Omental fat pad (tissue), 4 donors: ENCODE results near the gene CHCHD6. TPM values are rescaled to one million over a fixed set of nuclear protein-coding genes. Genes with fewer than 3 reads are reported as not detected.

ENCODE experiments used
- ATAC-seq: fragments of 150-250 bp; one replicate; pipeline ENCODE4 v1.9.1; 2016; ENCODE audit warnings: mild to moderate bottlenecking, moderate library complexity; ENCODE audit not compliant: low FRiP score
- DNase-seq: peaks from one replicate; pipeline ENCODE4 v3.0.0-alpha.2; 2019; ENCODE audit warnings: low spot score
- total RNA-seq, 4 donors: library from RNA; depleted of rRNA; stranded (reverse); fragments of >200 nt; gene quantifications; one replicate each; pipeline ENCODE4 v1.1.0, GENCODE V29; 2016
- TF ChIP-seq, protein P1 (sequence below), 3 donors: fragments of 450-650 bp; IDR thresholded peaks; one replicate each; pipeline ENCODE4 v1.5.1; 2016 to 2017; ENCODE audit warnings: antibody characterized with exemption in 3 of 3, mild to moderate bottlenecking in 3 of 3, moderate library complexity in 2 of 3

Gene CHCHD6
- total RNA-seq, 4 donors from 2014 or later, result 7.5 to 19.7 (median 11.5) TPM

- ATAC-seq (no peak), DNase-seq (no peak)
- TF ChIP-seq, protein P1, sequence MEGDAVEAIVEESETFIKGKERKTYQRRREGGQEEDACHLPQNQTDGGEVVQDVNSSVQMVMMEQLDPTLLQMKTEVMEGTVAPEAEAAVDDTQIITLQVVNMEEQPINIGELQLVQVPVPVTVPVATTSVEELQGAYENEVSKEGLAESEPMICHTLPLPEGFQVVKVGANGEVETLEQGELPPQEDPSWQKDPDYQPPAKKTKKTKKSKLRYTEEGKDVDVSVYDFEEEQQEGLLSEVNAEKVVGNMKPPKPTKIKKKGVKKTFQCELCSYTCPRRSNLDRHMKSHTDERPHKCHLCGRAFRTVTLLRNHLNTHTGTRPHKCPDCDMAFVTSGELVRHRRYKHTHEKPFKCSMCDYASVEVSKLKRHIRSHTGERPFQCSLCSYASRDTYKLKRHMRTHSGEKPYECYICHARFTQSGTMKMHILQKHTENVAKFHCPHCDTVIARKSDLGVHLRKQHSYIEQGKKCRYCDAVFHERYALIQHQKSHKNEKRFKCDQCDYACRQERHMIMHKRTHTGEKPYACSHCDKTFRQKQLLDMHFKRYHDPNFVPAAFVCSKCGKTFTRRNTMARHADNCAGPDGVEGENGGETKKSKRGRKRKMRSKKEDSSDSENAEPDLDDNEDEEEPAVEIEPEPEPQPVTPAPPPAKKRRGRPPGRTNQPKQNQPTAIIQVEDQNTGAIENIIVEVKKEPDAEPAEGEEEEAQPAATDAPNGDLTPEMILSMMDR (IDR thresholded peaks at IDR 0.05), result no peak
Measured at GRCh38 chr3:126807795-126808194, 103.8 kb downstream of the CHCHD6 start.

DNA sequence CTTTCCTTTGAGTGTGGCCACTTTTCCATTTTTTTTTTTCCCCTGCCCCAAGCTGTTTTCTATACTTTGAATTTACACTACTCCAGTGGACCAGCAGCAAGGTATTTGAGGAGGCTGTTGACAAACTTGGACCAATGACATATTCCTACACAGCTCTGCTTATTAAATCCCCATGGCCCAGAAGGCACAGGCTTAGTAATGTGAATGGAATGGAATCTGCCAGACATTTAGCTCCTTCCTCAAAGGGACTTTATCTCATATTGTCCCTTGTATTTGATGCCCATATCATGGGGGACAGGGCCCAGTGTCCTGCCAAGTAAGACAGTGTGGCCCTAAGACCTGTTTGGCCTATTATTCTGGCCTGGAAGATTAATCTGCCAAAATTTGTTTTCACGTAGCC, 107.5 kb downstream of the CHCHD6 start:
- TF ChIP-seq, protein P1 (IDR thresholded peaks at IDR 0.05), result no peak
- ATAC-seq (no peak), DNase-seq (no peak)

GRCh38 chr3:126816298-126816697, 112.3 kb downstream of the CHCHD6 start:
- TF ChIP-seq, protein P1 (IDR thresholded peaks at IDR 0.05), result no peak
- no peak for DNase-seq
- ATAC-seq, result no peak

GRCh38 chr3:126816986-126817777, 113.1 kb downstream of the CHCHD6 start:
- TF ChIP-seq, protein P1 (IDR thresholded peaks at IDR 0.05), result no peak
- DNase-seq (no peak), ATAC-seq (no peak)

- DNase-seq (no peak), ATAC-seq (no peak)
- TF ChIP-seq, protein P1 (IDR thresholded peaks at IDR 0.05), result no peak
Measured at GRCh38 chr3:126817781-126818180, 113.7 kb downstream of the CHCHD6 start.

- DNase-seq, result no peak
- TF ChIP-seq, protein P1 (IDR thresholded peaks at IDR 0.05), result no peak
- no peak for ATAC-seq
Measured at GRCh38 chr3:126818400-126819095, 114.5 kb downstream of the CHCHD6 start.
